Measurements from ENCODE around the gene TLE3. TPM values are rescaled to one million over a fixed set of nuclear protein-coding genes. Genes with fewer than 3 reads are reported as not detected.

TLE3 gene
- total RNA-seq, 2 donors from 2014 or later: 65.4 to 85.1 TPM

DNA sequence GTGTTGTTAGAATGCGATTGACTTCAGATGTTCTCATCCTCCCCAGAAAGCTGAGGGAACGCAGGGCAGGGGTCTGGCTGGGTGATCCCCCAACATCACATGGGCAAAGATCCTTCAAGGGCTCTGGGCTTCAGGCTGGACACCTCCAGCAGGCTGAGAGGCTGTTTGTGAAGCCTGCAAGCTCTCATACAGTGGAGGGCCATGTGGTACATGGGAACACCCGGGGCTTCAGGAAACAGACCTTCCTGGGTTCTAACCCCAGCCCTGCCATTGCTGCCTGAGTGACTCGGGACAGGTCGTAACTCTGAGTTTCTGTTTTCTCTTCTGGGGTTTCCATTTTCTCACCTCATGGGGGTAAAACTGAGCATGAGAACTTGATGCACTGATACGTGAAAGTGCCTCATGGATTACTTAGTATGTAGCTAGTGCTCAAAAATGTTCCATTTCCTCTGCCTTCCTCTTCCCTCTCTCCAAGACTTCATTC is 81.2 kb downstream of the TLE3 start:
- peaks cover 5% of the 10 kb centered on the region for H3K27me3 ChIP-seq
- no peak overlapping the region for H3K4me3 ChIP-seq
- no peaks in the 10 kb centered on the region for H3K9me3 ChIP-seq
- no peak overlapping the region for H3K9ac ChIP-seq (ENCODE audit: low read depth in 2 of 2, low read length in 2 of 2)
- H3K27ac ChIP-seq: no peak overlapping the region
- DNase-seq: no peak
- TF ChIP-seq, protein P1, sequence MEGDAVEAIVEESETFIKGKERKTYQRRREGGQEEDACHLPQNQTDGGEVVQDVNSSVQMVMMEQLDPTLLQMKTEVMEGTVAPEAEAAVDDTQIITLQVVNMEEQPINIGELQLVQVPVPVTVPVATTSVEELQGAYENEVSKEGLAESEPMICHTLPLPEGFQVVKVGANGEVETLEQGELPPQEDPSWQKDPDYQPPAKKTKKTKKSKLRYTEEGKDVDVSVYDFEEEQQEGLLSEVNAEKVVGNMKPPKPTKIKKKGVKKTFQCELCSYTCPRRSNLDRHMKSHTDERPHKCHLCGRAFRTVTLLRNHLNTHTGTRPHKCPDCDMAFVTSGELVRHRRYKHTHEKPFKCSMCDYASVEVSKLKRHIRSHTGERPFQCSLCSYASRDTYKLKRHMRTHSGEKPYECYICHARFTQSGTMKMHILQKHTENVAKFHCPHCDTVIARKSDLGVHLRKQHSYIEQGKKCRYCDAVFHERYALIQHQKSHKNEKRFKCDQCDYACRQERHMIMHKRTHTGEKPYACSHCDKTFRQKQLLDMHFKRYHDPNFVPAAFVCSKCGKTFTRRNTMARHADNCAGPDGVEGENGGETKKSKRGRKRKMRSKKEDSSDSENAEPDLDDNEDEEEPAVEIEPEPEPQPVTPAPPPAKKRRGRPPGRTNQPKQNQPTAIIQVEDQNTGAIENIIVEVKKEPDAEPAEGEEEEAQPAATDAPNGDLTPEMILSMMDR (IDR thresholded peaks at IDR 0.05): no peak
- no peaks in the 10 kb centered on the region for H3K4me1 ChIP-seq
- H3K36me3 ChIP-seq: no peaks in the 10 kb centered on the region
- intact Hi-C loops (cut with DNase I): no loop called here

DNA sequence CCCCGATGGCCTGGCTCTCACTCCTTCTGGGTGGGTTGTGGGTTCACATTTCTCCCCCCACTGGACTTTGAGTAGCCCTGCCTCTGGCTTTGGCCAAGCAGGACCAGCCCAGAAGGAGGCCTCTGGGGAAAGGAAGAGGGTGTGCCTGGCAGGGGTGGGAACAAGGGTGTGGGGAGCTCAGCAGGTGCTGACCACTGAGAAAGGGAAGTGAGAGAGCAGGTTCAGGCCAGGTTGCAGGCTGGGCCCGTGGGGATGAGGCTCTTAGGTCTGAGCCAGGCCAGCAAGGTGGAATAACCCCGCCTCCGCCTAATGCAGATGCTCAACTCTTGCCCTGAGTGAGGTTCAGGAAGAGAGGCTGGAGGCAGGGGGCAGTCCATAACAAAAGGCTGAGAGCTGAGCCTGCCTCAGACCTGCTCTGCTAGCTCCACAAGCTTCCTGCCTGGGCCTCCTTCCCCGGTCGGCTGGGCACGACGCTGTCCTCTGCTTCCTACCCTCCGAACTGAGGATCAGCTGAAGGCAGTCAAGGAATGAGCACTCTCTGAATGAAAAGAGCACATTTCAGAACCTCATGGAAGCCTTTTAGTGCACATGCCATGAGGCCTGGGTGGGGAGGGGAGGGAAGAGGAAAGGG is 82.7 kb downstream of the TLE3 start:
- H3K36me3 ChIP-seq: no peaks in the 10 kb centered on the region
- intact Hi-C loops (cut with DNase I): no loop called here
- H3K4me1 ChIP-seq: no peaks in the 10 kb centered on the region
- H3K4me3 ChIP-seq: no peak overlapping the region
- TF ChIP-seq, protein P1 (IDR thresholded peaks at IDR 0.05): no peak
- H3K9ac ChIP-seq (ENCODE audit: low read depth in 2 of 2, low read length in 2 of 2): no peak overlapping the region
- no peaks in the 10 kb centered on the region for H3K27me3 ChIP-seq
- H3K9me3 ChIP-seq: no peaks in the 10 kb centered on the region
- H3K27ac ChIP-seq: no peak overlapping the region
- DNase-seq: no peak

DNA sequence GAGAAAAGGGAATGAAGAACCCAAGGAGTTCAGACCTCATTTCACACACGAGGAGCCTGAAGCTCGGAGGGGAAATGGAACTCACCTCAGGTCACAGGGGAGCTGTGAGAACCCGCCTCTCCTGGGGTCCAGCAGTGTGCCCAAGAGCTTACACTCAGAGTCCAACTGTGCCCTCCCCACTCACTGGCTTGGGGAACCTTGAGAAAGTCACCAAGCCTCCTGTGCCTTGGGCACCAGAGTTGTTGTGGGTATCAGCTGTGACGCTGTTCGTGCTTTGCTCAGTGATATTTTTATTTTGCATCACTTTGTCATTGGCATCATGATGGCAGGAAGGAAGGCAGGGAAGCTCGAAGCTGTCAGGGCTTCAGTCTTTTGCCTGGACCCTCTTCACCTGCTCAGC is 83.4 kb downstream of the TLE3 start:
- H3K27me3 ChIP-seq: no peaks in the 10 kb centered on the region
- TF ChIP-seq, protein P1 (IDR thresholded peaks at IDR 0.05): no peak
- no peak overlapping the region for H3K9ac ChIP-seq (ENCODE audit: low read depth in 2 of 2, low read length in 2 of 2)
- H3K4me3 ChIP-seq: no peak overlapping the region
- intact Hi-C loops (cut with DNase I): no loop called here
- H3K4me1 ChIP-seq: no peaks in the 10 kb centered on the region
- no peaks in the 10 kb centered on the region for H3K9me3 ChIP-seq
- no peak for DNase-seq
- H3K27ac ChIP-seq: no peak overlapping the region
- H3K36me3 ChIP-seq: no peaks in the 10 kb centered on the region

DNA sequence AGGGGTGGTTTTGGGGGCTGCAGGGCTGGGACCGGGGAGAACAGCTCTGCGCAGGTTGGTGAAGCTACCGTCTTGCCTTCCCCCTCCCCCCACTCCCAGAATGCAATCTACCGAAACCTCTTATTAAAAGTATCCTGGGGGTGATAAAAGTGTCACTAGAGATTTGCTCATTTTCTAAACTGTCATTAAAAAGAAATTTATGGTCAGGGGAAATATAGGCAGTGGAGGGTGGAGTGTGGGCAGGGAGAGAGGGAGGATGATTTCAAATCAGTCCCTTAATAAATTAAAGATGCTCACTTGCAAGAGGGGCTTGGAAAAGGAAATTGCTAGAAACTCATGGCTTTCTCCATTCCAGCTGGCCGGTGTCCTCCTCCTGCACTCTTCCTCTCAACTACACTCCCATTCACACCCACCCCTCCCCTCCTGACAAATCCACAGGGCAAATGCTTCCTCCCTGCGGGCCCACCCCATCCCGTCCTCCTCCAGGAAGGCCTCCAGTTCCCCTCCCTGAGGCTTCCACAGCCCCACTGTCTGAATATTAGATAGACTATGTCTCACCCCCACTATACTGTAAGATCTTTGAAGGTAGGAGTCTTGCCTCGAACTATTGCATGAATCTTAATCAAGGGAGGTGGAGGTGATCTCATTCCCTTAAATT is 83.9 kb downstream of the TLE3 start:
- H3K4me3 ChIP-seq: no peak overlapping the region
- H3K27ac ChIP-seq: no peak overlapping the region
- TF ChIP-seq, protein P1 (IDR thresholded peaks at IDR 0.05): no peak
- H3K4me1 ChIP-seq: no peaks in the 10 kb centered on the region
- DNase-seq: no peak
- H3K9ac ChIP-seq (ENCODE audit: low read depth in 2 of 2, low read length in 2 of 2): no peak overlapping the region
- H3K9me3 ChIP-seq: no peaks in the 10 kb centered on the region
- no peaks in the 10 kb centered on the region for H3K27me3 ChIP-seq
- intact Hi-C loops (cut with DNase I): no loop called here
- no peaks in the 10 kb centered on the region for H3K36me3 ChIP-seq

DNA sequence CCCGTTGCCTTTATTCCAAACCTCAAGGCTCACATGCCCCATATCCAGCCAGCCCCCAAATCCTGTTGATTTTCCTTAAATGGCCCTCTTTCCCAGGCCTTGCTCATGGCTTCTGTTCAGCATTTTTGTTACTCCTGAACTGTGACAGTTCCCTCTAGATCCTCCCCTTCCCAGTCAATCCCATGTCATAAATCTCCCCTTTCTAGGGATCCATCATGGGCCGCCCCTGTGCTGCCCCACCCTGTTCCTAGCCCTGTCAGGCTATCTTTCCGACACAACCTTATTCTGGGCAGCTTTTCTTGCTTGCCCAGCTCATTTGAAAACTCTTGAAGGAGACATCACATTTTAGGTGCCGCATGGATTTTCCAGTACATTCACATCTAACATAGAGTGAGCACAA is 84.8 kb downstream of the TLE3 start:
- Histone ChIP-seq H3K27ac (no peak overlapping the region), H3K4me3 (no peak overlapping the region), H3K9me3 (no peaks in the 10 kb centered on the region), H3K27me3 (no peaks in the 10 kb centered on the region), H3K36me3 (no peaks in the 10 kb centered on the region), H3K4me1 (no peaks in the 10 kb centered on the region), H3K9ac (ENCODE audit: low read depth in 2 of 2, low read length in 2 of 2) (no peak overlapping the region)
- TF ChIP-seq, protein P1 (IDR thresholded peaks at IDR 0.05): no peak
- intact Hi-C loops (cut with DNase I): no loop called here
- DNase-seq: no peak
